K562 (cell line): Measurements from ENCODE around the gene PCNX2. TPM values are rescaled to one million over a fixed set of nuclear protein-coding genes. Genes with fewer than 3 reads are reported as not detected.

Source experiments
- ATAC-seq: fragments of 200-7000 bp; cut with Tn5 transposase; 3 replicates; pipeline ENCODE4 v1.9.1; 2020; ENCODE audit warnings: moderate library complexity
- BruUV-seq: library from RNA; stranded (reverse); fragments of 400-500 nt; replicated peaks from 2 replicates; lab custom pipeline; 2021; lab: Mats Ljungman, UMichigan
- CTCF ChIA-PET: fragments of 300-600 bp; formaldehyde crosslinking; extraction: SDS; loops from one replicate; lab custom pipeline; 2021; ENCODE audit warnings: low intra/inter-chr PET ratio; lab: Yijun Ruan, JAX
- POLR2A ChIA-PET: fragments of 300-600, 350-650 bp; sonication (Branson Sonifier 250); formaldehyde crosslinking; extraction: SDS; loops from one replicate; lab custom pipeline; 2021; ENCODE audit warnings: antibody characterized with exemption, inconsistent platforms; lab: Yijun Ruan, JAX
- DNase-seq, 4 experiments: peaks; one replicate each; pipeline versions ENCODE4 v3.0.0 to v3.0.0-alpha.2; 2011 to 2018; ENCODE audit warnings: low spot score in 3 of 4, mixed read lengths in 3 of 4; ENCODE audit errors: extremely low read depth in 1 of 4
- FAIRE-seq: peaks from 2 replicates; lab custom pipeline; 2011; peaks lifted over from hg19 to GRCh38; lab: Jason Lieb, UNC
- H2AFZ ChIP-seq: 2 replicates; pipeline ENCODE4 v1.6.0; 2011; ENCODE audit warnings: low read depth, low read length, control low read depth, inconsistent platforms
- H3K27ac ChIP-seq: fragments of 200-600 bp; 3 replicates; pipeline ENCODE4 v1.8.0; 2011; ENCODE audit warnings: low read depth, mild to moderate bottlenecking, control low read depth, inconsistent platforms, low read length, moderate library complexity, mixed read lengths; ENCODE audit errors: extremely low read depth
- H3K27me3 ChIP-seq, 2 experiments: fragments of 300-600 bp in 1 of 2; 2 replicates in 1 of 2; 3 replicates in 1 of 2; pipeline versions ENCODE4 v1.6.0 to v1.8.0; 2011; ENCODE audit warnings: inconsistent platforms in 2 of 2, low read length in 2 of 2, mild to moderate bottlenecking in 1 of 2, mixed read lengths in 1 of 2, moderate library complexity in 1 of 2; ENCODE audit not compliant: control insufficient read depth in 2 of 2, insufficient read depth in 2 of 2
- H3K36me3 ChIP-seq: fragments of 300-600 bp; 3 replicates; pipeline ENCODE4 v1.8.0; 2011; ENCODE audit warnings: mild to moderate bottlenecking, low read length, inconsistent platforms; ENCODE audit not compliant: control insufficient read depth, insufficient read depth
- H3K4me1 ChIP-seq, 2 experiments: fragments of 200-600 bp in 1 of 2; replicated peaks in 1 of 2; 2 replicates in 1 of 2; 3 replicates in 1 of 2; pipeline versions ENCODE4 v1.5.1 to v1.8.0; 2011; ENCODE audit warnings: inconsistent platforms in 2 of 2, low read length in 2 of 2, mild to moderate bottlenecking in 1 of 2, mixed read lengths in 1 of 2, moderate library complexity in 1 of 2; ENCODE audit not compliant: control insufficient read depth in 2 of 2, insufficient read depth in 2 of 2
- H3K4me2 ChIP-seq: 2 replicates; pipeline ENCODE4 v1.6.1; 2011; ENCODE audit warnings: low read length, control low read depth, inconsistent platforms, mixed read lengths; ENCODE audit not compliant: insufficient read depth
- H3K4me3 ChIP-seq: fragments of 200-600 bp; sonication (generic), shearing (Covaris generic); 2 replicates; pipeline ENCODE4 v1.5.1; 2016; ENCODE audit warnings: control low read depth, inconsistent platforms
- H3K79me2 ChIP-seq: fragments of 200-600 bp; 3 replicates; pipeline ENCODE4 v1.8.0; 2011; ENCODE audit warnings: low read length, inconsistent platforms; ENCODE audit not compliant: control insufficient read depth, insufficient read depth
- H3K9ac ChIP-seq, 2 experiments: 2 replicates each; pipeline versions ENCODE4 v1.6.0 to v1.6.1; 2011; ENCODE audit warnings: low read depth in 2 of 2, low read length in 2 of 2, control low read depth in 1 of 2, inconsistent platforms in 1 of 2, mild to moderate bottlenecking in 1 of 2, mixed read lengths in 1 of 2; ENCODE audit not compliant: insufficient read depth in 1 of 2
- H3K9me1 ChIP-seq: one replicate; pipeline ENCODE4 v1.6.0; 2011; ENCODE audit warnings: inconsistent platforms, mild to moderate bottlenecking, low read length, moderate library complexity; ENCODE audit not compliant: control insufficient read depth, insufficient read depth
- H3K9me3 ChIP-seq: replicated peaks from 2 replicates; pipeline ENCODE4 v1.5.1; 2011; ENCODE audit warnings: low read depth, low read length, inconsistent platforms; ENCODE audit not compliant: control insufficient read depth, insufficient read depth
- H4K20me1 ChIP-seq: replicated peaks from 2 replicates; pipeline ENCODE4 v1.6.1; 2011; ENCODE audit warnings: low read length, inconsistent platforms, mixed read lengths; ENCODE audit not compliant: control insufficient read depth, insufficient read depth
- BACH1 ChIP-seq: fragments of 200-800 bp; sonication (Bioruptor generic); IDR thresholded peaks from 2 replicates; pipeline ENCODE4 v1.6.1; 2016; ENCODE audit warnings: missing genetic modification characterization, missing compliant biosample characterization
- CEBPB ChIP-seq: fragments of 450-650 bp; IDR thresholded peaks from 2 replicates; pipeline ENCODE4 v1.6.1; 2016; ENCODE audit warnings: missing genetic modification characterization, missing compliant biosample characterization
- CEBPG ChIP-seq, 3 experiments: fragments of 200-800 bp in 1 of 3; sonication (Bioruptor generic) in 1 of 3; sonication (generic) in 1 of 3; formaldehyde crosslinking in 1 of 3; IDR thresholded peaks in 2 of 3; conservative IDR thresholded peaks in 1 of 3; 2 replicates each; pipeline versions ENCODE4 v1.6.1 to v1.8.0; 2016 to 2022; ENCODE audit warnings: missing compliant biosample characterization in 2 of 3, missing genetic modification characterization in 2 of 3, mild to moderate bottlenecking in 1 of 3, missing genetic modification reagents in 1 of 3
- FOXM1 ChIP-seq, 2 experiments: fragments of 450-650 bp in 1 of 2; sonication (generic) in 1 of 2; formaldehyde crosslinking in 1 of 2; IDR thresholded peaks; 2 replicates each; pipeline versions ENCODE4 v1.6.1 to v1.9.0; 2017 to 2022; ENCODE audit warnings: low read depth in 2 of 2, mild to moderate bottlenecking in 2 of 2, missing genetic modification reagents in 1 of 2, moderate library complexity in 1 of 2
- L3MBTL2 ChIP-seq: fragments of 450-650 bp; IDR thresholded peaks from 2 replicates; pipeline ENCODE4 v1.6.1; 2016; ENCODE audit warnings: mild to moderate bottlenecking, moderate library complexity
- MCM5 ChIP-seq: fragments of 450-650 bp; IDR thresholded peaks from 2 replicates; pipeline ENCODE4 v1.6.1; 2016; ENCODE audit warnings: low read depth
- NFE2 ChIP-seq: IDR thresholded peaks from 2 replicates; pipeline ENCODE4 v1.6.1; 2014; ENCODE audit warnings: antibody characterized with exemption, low read depth
- NFE2L1 ChIP-seq: fragments of 450-650 bp; IDR thresholded peaks from 2 replicates; pipeline ENCODE4 v1.6.1; 2016; ENCODE audit warnings: missing genetic modification characterization, low read depth, mild to moderate bottlenecking, missing compliant biosample characterization, moderate library complexity, borderline replicate concordance
- POLR2H ChIP-seq: IDR thresholded peaks from 2 replicates; pipeline ENCODE4 v1.6.1; 2016; ENCODE audit warnings: missing genetic modification characterization, low read depth, mild to moderate bottlenecking, control low read depth, missing compliant biosample characterization, moderate library complexity
- ZKSCAN8 ChIP-seq: fragments of 200-800 bp; sonication (Bioruptor generic); IDR thresholded peaks from 2 replicates; pipeline ENCODE4 v1.6.1; 2016; ENCODE audit warnings: missing genetic modification characterization, missing compliant biosample characterization
- ZNF175 ChIP-seq: fragments of 200-800 bp; sonication (Bioruptor generic); IDR thresholded peaks from 2 replicates; pipeline ENCODE4 v1.6.1; 2016; ENCODE audit warnings: low read depth, mild to moderate bottlenecking, missing genetic modification characterization, missing compliant biosample characterization
- ZNF589 ChIP-seq: fragments of 200-800 bp; sonication (Bioruptor generic); IDR thresholded peaks from 2 replicates; pipeline ENCODE4 v1.6.1; 2016; ENCODE audit warnings: low read depth, missing genetic modification characterization, missing compliant biosample characterization
- WGBS: fragments of 100-300 bp; shearing (Covaris generic); methylation state at CpG from one replicate; pipeline ENCODE4 v1.1.6; 2016; ENCODE audit warnings: low coverage, mixed read lengths; ENCODE audit not compliant: insufficient coverage; ENCODE audit errors: missing lambda C conversion rate; 5-methylcytosine and 5-hydroxymethylcytosine counted together
- in situ Hi-C: fragments of 300-500 bp; cut with MboI; formaldehyde crosslinking; loops from 4 replicates; pipeline ENCODE4 v1.15.0; 2018; ENCODE audit warnings: inconsistent platforms, mixed read lengths
- intact Hi-C: fragments of 100-400 bp; cut with micrococcal nuclease; formaldehyde crosslinking; loops from 2 replicates; pipeline ENCODE4 v1.14.2; 2022
- polyA plus RNA-seq, 8 experiments: library from polyadenylated mRNA; depleted of rRNA in 4 of 8; stranded (reverse) in 5 of 8; unstranded in 3 of 8; fragments of >200 nt; fragmentation: Nextera tagmentation in 2 of 8; fragmentation: Illumina TruSeq in 1 of 8; extraction: Ambion mirVana in 2 of 8; extraction: Trizol in 1 of 8; gene quantifications; 2 replicates each; pipeline versions ENCODE4 v1.2.1 to v1.2.3, GENCODE V29; 2011 to 2014; ENCODE audit warnings: inconsistent platforms in 1 of 8, missing spikeins in 1 of 8
- total RNA-seq, 7 experiments: library from RNA; depleted of rRNA in 6 of 7; stranded (reverse); fragments of >200 nt in 6 of 7; fragmentation: Illumina TruSeq in 2 of 7; extraction: Trizol in 2 of 7; gene quantifications; 2 replicates each; pipeline versions ENCODE4 v1.2.1 to v1.2.3, GENCODE V29; 2011 to 2021; ENCODE audit warnings: low replicate concordance in 1 of 7
- TF ChIP-seq, protein P1 (sequence below): fragments of 450-650 bp; IDR thresholded peaks from 2 replicates; pipeline ENCODE4 v1.6.1; 2016; ENCODE audit warnings: antibody characterized with exemption
- TF ChIP-seq, protein P2 (sequence below): sonication (generic); formaldehyde crosslinking; IDR thresholded peaks from 2 replicates; pipeline ENCODE4 v1.8.0; 2022; ENCODE audit warnings: missing genetic modification reagents, mild to moderate bottlenecking, borderline replicate concordance
- TF ChIP-seq, protein P3 (sequence below), 2 experiments: fragments of 450-650 bp in 1 of 2; sonication (generic) in 1 of 2; formaldehyde crosslinking in 1 of 2; IDR thresholded peaks in 1 of 2; conservative IDR thresholded peaks in 1 of 2; 2 replicates each; pipeline versions ENCODE4 v1.6.1 to v1.8.1; 2016 to 2023; ENCODE audit warnings: mild to moderate bottlenecking in 2 of 2, moderate library complexity in 2 of 2, inconsistent platforms in 1 of 2, missing genetic modification reagents in 1 of 2

The PCNX2 gene
- total and polyA plus RNA-seq, 9 of the 15 experiments (the other 6 are each of a cell fraction or from before 2014, with no cell fraction given) = 0.07 to 0.33 TPM; not detected in 7

DNA sequence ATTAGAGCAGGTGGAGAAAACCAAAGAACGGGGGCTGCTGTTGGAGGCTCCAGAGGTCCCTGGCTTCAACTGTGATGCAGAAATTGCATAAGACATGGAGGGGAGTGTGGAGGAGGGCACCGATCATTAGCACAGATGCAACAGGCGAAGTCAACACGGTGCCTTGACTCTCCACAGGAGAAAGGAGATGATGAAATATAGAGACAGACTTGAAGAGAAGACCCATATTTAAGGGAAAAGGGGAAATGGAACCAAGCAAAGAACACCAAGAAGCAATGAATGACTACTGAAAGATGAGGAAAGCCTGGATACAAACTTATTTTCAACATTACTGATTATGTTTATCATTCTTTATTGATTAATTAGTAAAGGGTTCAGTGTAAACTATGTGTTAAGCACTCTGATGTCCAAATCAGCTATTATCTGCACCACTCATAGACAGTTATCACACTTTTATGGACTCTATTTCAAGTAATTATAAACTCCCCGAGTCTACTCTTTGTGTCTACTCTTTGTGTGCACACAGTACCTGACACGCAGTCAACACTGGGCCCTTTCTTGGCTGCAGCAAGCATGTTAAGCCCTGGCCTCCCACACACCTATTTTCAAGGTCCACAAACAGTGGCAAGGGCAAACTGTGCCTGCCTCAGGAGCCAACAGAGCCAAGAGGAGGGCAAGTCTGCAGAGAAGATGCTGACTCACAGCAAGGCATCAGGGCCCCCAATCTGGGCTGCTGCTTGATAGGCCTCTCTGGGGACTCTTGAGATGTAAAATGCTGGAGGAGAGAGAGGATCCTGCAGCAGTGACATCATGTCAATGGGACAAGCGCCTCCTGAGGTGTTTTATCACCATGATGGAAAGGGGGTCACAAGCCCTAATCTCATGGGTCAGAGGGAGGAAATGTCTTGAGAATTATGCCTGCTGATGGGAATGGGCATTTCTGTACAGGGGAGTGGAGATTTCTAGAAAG is 17.6 kb downstream of the PCNX2 start:
- H3K4me1 ChIP-seq = no peaks in the 10 kb centered on the region
- H3K9me1 ChIP-seq = no peaks in the 10 kb centered on the region
- H2AFZ ChIP-seq = no peak overlapping the region
- H3K4me2 ChIP-seq = no peak overlapping the region
- ATAC-seq (peak; percentile 60), DNase-seq (no peak), FAIRE-seq (no peak)
- H3K36me3 ChIP-seq = no peaks in the 10 kb centered on the region
- POLR2A ChIA-PET = no interaction called here
- intact Hi-C loops = no loop called here
- no peak overlapping the region for H3K9ac ChIP-seq
- BruUV-seq = no TSS peak
- no peaks in the 10 kb centered on the region; the same call in 1 of the 2 replicates for H3K9me3 ChIP-seq
- CTCF ChIA-PET = no interaction called here
- WGBS = 3% methylated on average over 7 of the region's 7 CpGs
- H3K27me3 ChIP-seq = no peaks in the 10 kb centered on the region
- no peaks in the 10 kb centered on the region for H4K20me1 ChIP-seq
- no peak overlapping the region for H3K27ac ChIP-seq
- in situ Hi-C loops = no loop called here
- H3K79me2 ChIP-seq = no peaks in the 10 kb centered on the region
- H3K4me3 ChIP-seq = no peak overlapping the region
- TF ChIP-seq BACH1 (tag) (peak; percentile 22; the same call in 1 of the 2 replicates), NFE2 (peak; percentile 21; the same call in 1 of the 2 replicates), FOXM1 (IDR thresholded peaks at IDR 0.05; ENCODE audit: low read depth) (no peak), FOXM1 (CRISPR knock-in tag; IDR thresholded peaks at IDR 0.05; ENCODE audit: low read depth) (no peak), ZNF175 (CRISPR knock-in tag) (peak; percentile 73; the same call in 1 of the 2 replicates), CEBPG (CRISPR knock-in tag; IDR thresholded peaks at IDR 0.05) (no peak), CEBPG (tag; conservative IDR thresholded peaks at IDR 0.05 in 1 of 2, IDR thresholded peaks at IDR 0.05 in 1 of 2) (peak; percentile 77 to 86), CEBPB (tag) (peak; percentile 15; the same call in 1 of the 2 replicates), NFE2L1 (no peak), MCM5 (no peak), ZNF589 (CRISPR knock-in tag) (peak; percentile 87; the same call in 1 of the 2 replicates), POLR2H (tag) (0 out of 2 replicates have a peak, but pooled peaks have one; percentile 14), ZKSCAN8 (CRISPR knock-in tag) (0 out of 2 replicates have a peak, but pooled peaks have one; percentile 27), L3MBTL2 (peak; percentile 40; the same call in 1 of the 2 replicates)
- TF ChIP-seq, protein P1, sequence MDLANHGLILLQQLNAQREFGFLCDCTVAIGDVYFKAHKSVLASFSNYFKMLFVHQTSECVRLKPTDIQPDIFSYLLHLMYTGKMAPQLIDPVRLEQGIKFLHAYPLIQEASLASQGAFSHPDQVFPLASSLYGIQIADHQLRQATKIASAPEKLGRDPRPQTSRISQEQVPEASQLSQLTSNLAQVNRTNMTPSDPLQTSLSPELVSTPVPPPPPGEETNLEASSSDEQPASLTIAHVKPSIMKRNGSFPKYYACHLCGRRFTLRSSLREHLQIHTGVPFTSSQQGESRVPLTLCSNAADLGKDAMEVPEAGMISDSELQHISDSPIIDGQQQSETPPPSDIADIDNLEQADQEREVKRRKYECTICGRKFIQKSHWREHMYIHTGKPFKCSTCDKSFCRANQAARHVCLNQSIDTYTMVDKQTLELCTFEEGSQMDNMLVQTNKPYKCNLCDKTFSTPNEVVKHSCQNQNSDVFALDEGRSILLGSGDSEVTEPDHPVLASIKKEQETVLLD = no peak
- TF ChIP-seq, protein P2, sequence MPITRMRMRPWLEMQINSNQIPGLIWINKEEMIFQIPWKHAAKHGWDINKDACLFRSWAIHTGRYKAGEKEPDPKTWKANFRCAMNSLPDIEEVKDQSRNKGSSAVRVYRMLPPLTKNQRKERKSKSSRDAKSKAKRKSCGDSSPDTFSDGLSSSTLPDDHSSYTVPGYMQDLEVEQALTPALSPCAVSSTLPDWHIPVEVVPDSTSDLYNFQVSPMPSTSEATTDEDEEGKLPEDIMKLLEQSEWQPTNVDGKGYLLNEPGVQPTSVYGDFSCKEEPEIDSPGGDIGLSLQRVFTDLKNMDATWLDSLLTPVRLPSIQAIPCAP (CRISPR knock-in tag) = no peak
- TF ChIP-seq, protein P3, sequence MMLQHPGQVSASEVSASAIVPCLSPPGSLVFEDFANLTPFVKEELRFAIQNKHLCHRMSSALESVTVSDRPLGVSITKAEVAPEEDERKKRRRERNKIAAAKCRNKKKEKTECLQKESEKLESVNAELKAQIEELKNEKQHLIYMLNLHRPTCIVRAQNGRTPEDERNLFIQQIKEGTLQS (IDR thresholded peaks at IDR 0.05) = peak; percentile 54; the same call in 1 of the 2 replicates
- TF ChIP-seq, protein P3 (CRISPR knock-in tag; conservative IDR thresholded peaks at IDR 0.05) = no peak
